ENCODE results near the gene TMEM204. TPM values are rescaled to one million over a fixed set of nuclear protein-coding genes. Genes with fewer than 3 reads are reported as not detected.

Gene TMEM204
- polyA plus RNA-seq, 3 donors: 0.09 to 1.5 (median 1.3) TPM

GRCh38 chr16:1567988-1568387 is 34.5 kb downstream of the TMEM204 start:
- Histone ChIP-seq H3K4me3 (replicated peaks in 1 of 3; ENCODE audit: low read depth in 2 of 3, low read length in 3 of 3) (no peak overlapping the region), H3K4me2 (replicated peaks; ENCODE audit: extremely low read depth, low read length, poor library complexity, severe bottlenecking) (no peak overlapping the region), H3K27me3 (ENCODE audit: control insufficient read depth in 2 of 2, insufficient read depth in 2 of 2, low read length in 2 of 2) (no peaks in the 10 kb centered on the region), H3K36me3 (replicated peaks in 1 of 2; ENCODE audit: control insufficient read depth in 1 of 2, insufficient read depth in 2 of 2, low read length in 2 of 2) (no peaks in the 10 kb centered on the region), H2AFZ (ENCODE audit: insufficient read depth, low read depth, low read length, poor library complexity, severe bottlenecking) (no peak overlapping the region), H3K9ac (ENCODE audit: insufficient read depth, low read length, poor library complexity, severe bottlenecking) (no peak overlapping the region), H3K27ac (ENCODE audit: low read depth in 1 of 2, low read length in 2 of 2) (no peak overlapping the region), H3K4me1 (ENCODE audit: control insufficient read depth in 1 of 2, insufficient read depth in 2 of 2, low read length in 2 of 2) (no peaks in the 10 kb centered on the region), H4K20me1 (ENCODE audit: insufficient read depth, low read length) (no peaks in the 10 kb centered on the region), H3K9me3 (replicated peaks in 1 of 2; ENCODE audit: control insufficient read depth in 1 of 2, insufficient read depth in 1 of 2, low read length in 2 of 2) (no peaks in the 10 kb centered on the region), H3K79me2 (ENCODE audit: insufficient read depth, low read length) (no peaks in the 10 kb centered on the region)
- no peak for DNase-seq
- Mint-ChIP-seq H3K9me3 (peaks cover 0 to 2% (median 0%) of the 10 kb centered on the region in 7 donors), H3K4me1 (no peaks in the 10 kb centered on the region), H3K27me3 (ENCODE audit: low read depth in 3 of 3) (peaks cover 0 to 1% (median 0%) of the 10 kb centered on the region in 3 donors), H3K4me3 (no peak overlapping the region), H3K27ac (no peak overlapping the region), H3K36me3 (no peaks in the 10 kb centered on the region)
- intact Hi-C loops (cut with micrococcal nuclease): no loop called here
- WGBS (ENCODE audit: insufficient coverage): 87% methylated on average over 8 of the region's 13 CpGs
- no peak for TF ChIP-seq CTCF (IDR thresholded peaks at IDR 0.05)

DNA sequence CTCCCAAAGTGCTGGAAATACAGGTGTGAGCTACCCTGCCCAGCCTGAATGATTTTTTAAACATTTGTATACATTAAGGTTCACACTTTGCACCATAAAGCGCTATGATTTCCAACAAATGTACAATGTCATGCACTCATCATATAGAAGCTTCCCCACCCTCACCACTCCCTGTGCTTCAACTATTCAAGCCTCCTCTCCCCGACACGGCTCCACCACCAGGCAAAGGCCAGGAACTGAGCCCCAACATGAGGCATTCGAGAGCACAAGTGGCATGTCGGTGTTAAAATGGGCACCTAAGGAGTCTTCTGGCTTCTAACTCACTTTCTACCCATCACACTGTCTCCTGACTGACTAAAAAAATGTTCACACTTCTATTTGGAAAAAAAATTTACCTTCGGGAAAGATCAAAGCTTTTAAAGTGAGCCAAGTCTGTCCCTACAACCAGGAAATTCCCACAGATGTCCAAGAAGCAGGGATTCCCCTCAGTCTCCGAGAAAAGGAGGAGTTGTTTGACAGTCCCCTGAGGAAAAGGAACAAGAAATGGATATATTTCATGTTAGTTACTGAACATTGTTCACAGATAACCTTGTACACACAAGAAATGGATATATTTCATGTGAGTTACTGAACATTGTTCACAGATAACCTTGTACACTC is 37.7 kb downstream of the TMEM204 start:
- Histone ChIP-seq H3K4me3 (replicated peaks in 1 of 3; ENCODE audit: low read depth in 2 of 3, low read length in 3 of 3) (no peak overlapping the region), H2AFZ (ENCODE audit: insufficient read depth, low read depth, low read length, poor library complexity, severe bottlenecking) (no peak overlapping the region), H3K4me1 (ENCODE audit: control insufficient read depth in 1 of 2, insufficient read depth in 2 of 2, low read length in 2 of 2) (no peaks in the 10 kb centered on the region), H3K27ac (ENCODE audit: low read depth in 1 of 2, low read length in 2 of 2) (no peak overlapping the region), H4K20me1 (ENCODE audit: insufficient read depth, low read length) (no peaks in the 10 kb centered on the region), H3K36me3 (replicated peaks in 1 of 2; ENCODE audit: control insufficient read depth in 1 of 2, insufficient read depth in 2 of 2, low read length in 2 of 2) (no peaks in the 10 kb centered on the region), H3K79me2 (ENCODE audit: insufficient read depth, low read length) (no peaks in the 10 kb centered on the region), H3K27me3 (ENCODE audit: control insufficient read depth in 2 of 2, insufficient read depth in 2 of 2, low read length in 2 of 2) (no peaks in the 10 kb centered on the region), H3K9ac (ENCODE audit: insufficient read depth, low read length, poor library complexity, severe bottlenecking) (no peak overlapping the region), H3K9me3 (replicated peaks in 1 of 2; ENCODE audit: control insufficient read depth in 1 of 2, insufficient read depth in 1 of 2, low read length in 2 of 2) (peaks cover 0 to 6% of the 10 kb centered on the region in 2 donors), H3K4me2 (replicated peaks; ENCODE audit: extremely low read depth, low read length, poor library complexity, severe bottlenecking) (no peak overlapping the region)
- no peak overlapping the region for H3K4me3 Mint-ChIP-seq
- DNase-seq: no peak
- TF ChIP-seq CTCF (IDR thresholded peaks at IDR 0.05): no peak
- peaks cover 0 to 6% (median 3%) of the 10 kb centered on the region in 7 donors for H3K9me3 Mint-ChIP-seq
- WGBS (ENCODE audit: insufficient coverage): 94% methylated on average over 5 of the region's 7 CpGs
- peaks cover 3% of the 10 kb centered on the region in 2 donors for H3K36me3 Mint-ChIP-seq
- intact Hi-C loops (cut with micrococcal nuclease): no loop called here
- H3K27me3 Mint-ChIP-seq (ENCODE audit: low read depth in 3 of 3): peaks cover 0 to 1% (median 0%) of the 10 kb centered on the region in 3 donors
- H3K4me1 Mint-ChIP-seq: no peaks in the 10 kb centered on the region
- H3K27ac Mint-ChIP-seq: peak overlapping the region in 1 of 7 donors; percentile 23

All from CD14-positive monocyte (primary cell).